H1 (cell line): ENCODE measurements around the gene FIP1L1. TPM values are rescaled to one million over a fixed set of nuclear protein-coding genes. Genes with fewer than 3 reads are reported as not detected.

Experiments used
- CBX5 ChIP-seq: fragments of 300-800, 300-1000 bp; sonication (generic); IDR thresholded peaks from 2 replicates; pipeline ENCODE4 v1.7.1; 2016; ENCODE audit warnings: antibody characterized with exemption, low read length, low read depth
- E2F6 ChIP-seq: IDR thresholded peaks from 2 replicates; pipeline ENCODE4 v1.6.1; 2012; ENCODE audit warnings: inconsistent platforms
- KDM4A ChIP-seq: IDR thresholded peaks from one replicate; pipeline ENCODE4 v1.7.1; 2012; ENCODE audit warnings: low read depth, mild to moderate bottlenecking, moderate library complexity, low read length, inconsistent platforms; ENCODE audit not compliant: severe bottlenecking
- NRF1 ChIP-seq: IDR thresholded peaks from 2 replicates; pipeline ENCODE4 v1.6.1; 2011; ENCODE audit warnings: mild to moderate bottlenecking, low read depth, low read length, improper control_type of control experiment
- POLR2A ChIP-seq, 2 experiments: IDR thresholded peaks; 1 replicate in 1 of 2; 2 replicates in 1 of 2; pipeline ENCODE4 v1.6.1; 2011; ENCODE audit warnings: low read depth in 2 of 2, low read length in 2 of 2, mild to moderate bottlenecking in 2 of 2; ENCODE audit errors: control extremely low read depth in 1 of 2
- POU5F1 ChIP-seq: IDR thresholded peaks from 2 replicates; pipeline ENCODE4 v1.6.1; 2011; ENCODE audit warnings: low read depth, mild to moderate bottlenecking, low read length, moderate library complexity
- RBBP5 ChIP-seq: IDR thresholded peaks from 2 replicates; pipeline ENCODE4 v1.7.1; 2012; ENCODE audit warnings: low read depth, mild to moderate bottlenecking, inconsistent platforms, low read length, moderate library complexity, borderline replicate concordance
- SIN3A ChIP-seq, 2 experiments: IDR thresholded peaks in 1 of 2; conservative IDR thresholded peaks in 1 of 2; 2 replicates each; pipeline ENCODE4 v1.6.1; 2011 to 2012; ENCODE audit warnings: low read length in 2 of 2, improper control_type of control experiment in 1 of 2, low read depth in 1 of 2, mild to moderate bottlenecking in 1 of 2
- SP4 ChIP-seq: IDR thresholded peaks from 2 replicates; pipeline ENCODE4 v1.6.1; 2012; ENCODE audit warnings: low read length, inconsistent platforms
- TEAD4 ChIP-seq: IDR thresholded peaks from 2 replicates; pipeline ENCODE4 v1.6.1; 2012; ENCODE audit warnings: low read depth, low read length, inconsistent platforms, mixed read lengths
- USF2 ChIP-seq: IDR thresholded peaks from 2 replicates; pipeline ENCODE4 v1.6.1; 2011; ENCODE audit warnings: low read length, improper control_type of control experiment
- YY1 ChIP-seq: IDR thresholded peaks from 2 replicates; pipeline ENCODE4 v1.6.1; 2011; ENCODE audit warnings: low read depth, mild to moderate bottlenecking, low read length
- polyA plus RNA-seq, 7 experiments: library from polyadenylated mRNA; depleted of rRNA in 3 of 7; stranded (reverse) in 5 of 7; unstranded in 2 of 7; fragments of >200 nt in 5 of 7; fragments of 200-250 nt in 2 of 7; gene quantifications; 1 replicate in 5 of 7; 2 replicates in 1 of 7; 4 replicates in 1 of 7; pipeline versions ENCODE4 v1.2.1 to v1.2.3, GENCODE V29; 2011 to 2013; ENCODE audit warnings: missing spikeins in 2 of 7, mixed read lengths in 2 of 7
- total RNA-seq: library from RNA; stranded (reverse); fragmentation: NEBNext Ultra II Directional; extraction: Animal tissue kit (Norgen Biotek cat#: 25700); gene quantifications from 2 replicates; pipeline ENCODE4 v1.2.1, GENCODE V29; 2021

Gene FIP1L1
- total and polyA plus RNA-seq, 2 of the 8 experiments (the other 6 are each of a cell fraction or from before 2014, with no cell fraction given) = 19.5 to 53.7 TPM

GRCh38 chr4:53377319-53378170 is at the start of gene FIP1L1 (continued):
- TF ChIP-seq YY1 = peak; percentile 79
- no peak for TF ChIP-seq POU5F1
- TF ChIP-seq SIN3A (conservative IDR thresholded peaks at IDR 0.05 in 1 of 2, IDR thresholded peaks at IDR 0.05 in 1 of 2; ENCODE audit: low read depth in 1 of 2, low read length in 2 of 2) = peak in 1 of 2 experiments; percentile 35; a peak in 1 of 4 replicates
- peak; percentile 97 for TF ChIP-seq RBBP5
- no peak for TF ChIP-seq TEAD4
- TF ChIP-seq NRF1 = peak; percentile 95
- no peak for TF ChIP-seq USF2
- no peak for TF ChIP-seq CBX5
- TF ChIP-seq SP4 = peak; percentile 35; the same call in 1 of the 2 replicates
- TF ChIP-seq E2F6 = peak; percentile 85
- peak; percentile 81 to 93 for TF ChIP-seq POLR2A (IDR thresholded peaks at IDR 0.05; ENCODE audit: control extremely low read depth in 1 of 2, low read depth in 2 of 2, low read length in 2 of 2)
- TF ChIP-seq KDM4A = peak; percentile 97
